IMR-90 (cell line): ENCODE measurements around the gene ZNF423. TPM values are rescaled to one million over a fixed set of nuclear protein-coding genes. Genes with fewer than 3 reads are reported as not detected.

Experiments
- ATAC-seq: fragments of 200-7000 bp; cut with Tn5 transposase; 2 replicates; pipeline ENCODE4 v1.9.1; 2020; ENCODE audit warnings: low read depth, mild to moderate bottlenecking, moderate library complexity
- BruUV-seq: library from RNA; stranded (reverse); fragments of 400-500 nt; replicated peaks from 2 replicates; lab custom pipeline; 2021; lab: Mats Ljungman, UMichigan
- CTCF ChIA-PET: fragments of 300-600 bp; formaldehyde crosslinking; extraction: SDS; loops from one replicate; lab custom pipeline; 2021; ENCODE audit warnings: antibody characterized with exemption; lab: Yijun Ruan, JAX
- POLR2A ChIA-PET: fragments of 300-600 bp; sonication (Branson Sonifier 250); formaldehyde crosslinking; loops from one replicate; lab custom pipeline; 2022; ENCODE audit warnings: antibody characterized with exemption; ENCODE audit not compliant: unreplicated experiment; lab: Charles Lee
- DNase-seq: peaks from one replicate; pipeline ENCODE4 v3.0.0; 2013
- H2AFZ ChIP-seq: replicated peaks from 2 replicates; pipeline ENCODE3; 2013; ENCODE audit warnings: low read length, mild to moderate bottlenecking; ENCODE audit not compliant: poor library complexity
- H2AK5ac ChIP-seq: 2 replicates; pipeline ENCODE4 v1.6.1; 2013; ENCODE audit warnings: low read depth, low read length, inconsistent platforms
- H2AK9ac ChIP-seq: replicated peaks from 2 replicates; pipeline ENCODE3; 2013; ENCODE audit warnings: mild to moderate bottlenecking, low read depth, low read length, moderate library complexity; ENCODE audit not compliant: poor library complexity
- H2BK120ac ChIP-seq: 2 replicates; pipeline ENCODE4 v1.6.1; 2013; ENCODE audit warnings: low read depth, low read length, inconsistent platforms
- H2BK15ac ChIP-seq: 3 replicates; pipeline ENCODE4 v1.6.1; 2013; ENCODE audit warnings: low read depth, low read length, inconsistent platforms
- H2BK20ac ChIP-seq: 2 replicates; pipeline ENCODE4 v1.6.1; 2013; ENCODE audit warnings: low read depth, mild to moderate bottlenecking, inconsistent platforms, low read length, moderate library complexity
- H2BK5ac ChIP-seq: 2 replicates; pipeline ENCODE4 v1.6.1; 2013; ENCODE audit warnings: mild to moderate bottlenecking, low read depth, low read length, inconsistent platforms; ENCODE audit not compliant: poor library complexity, severe bottlenecking
- H3K14ac ChIP-seq: replicated peaks from 2 replicates; pipeline ENCODE4 v1.6.1; 2013; ENCODE audit warnings: low read depth, low read length, inconsistent platforms
- H3K18ac ChIP-seq: 2 replicates; pipeline ENCODE4 v1.6.1; 2013; ENCODE audit warnings: low read depth, low read length, control low read depth
- H3K23ac ChIP-seq: 2 replicates; pipeline ENCODE4 v1.6.1; 2013; ENCODE audit warnings: low read depth, low read length, inconsistent platforms
- H3K27ac ChIP-seq: 2 replicates; pipeline ENCODE4 v1.5.1; 2013; ENCODE audit warnings: mild to moderate bottlenecking, control low read depth, low read length; ENCODE audit not compliant: insufficient read depth
- H3K27me3 ChIP-seq: 2 replicates; pipeline ENCODE4 v1.6.1; 2013; ENCODE audit warnings: low read length; ENCODE audit not compliant: control insufficient read depth, insufficient read depth
- H3K36me3 ChIP-seq: 2 replicates; pipeline ENCODE4 v1.6.1; 2013; ENCODE audit warnings: low read length, mixed read lengths; ENCODE audit not compliant: control insufficient read depth, insufficient read depth
- H3K4ac ChIP-seq: 2 replicates; pipeline ENCODE4 v1.6.1; 2013; ENCODE audit warnings: low read depth, low read length, inconsistent platforms
- H3K4me1 ChIP-seq: 2 replicates; pipeline ENCODE4 v1.6.1; 2013; ENCODE audit warnings: low read length, mixed read lengths; ENCODE audit not compliant: control insufficient read depth, insufficient read depth
- H3K4me2 ChIP-seq: 2 replicates; pipeline ENCODE4 v1.6.1; 2013; ENCODE audit warnings: low read depth, mild to moderate bottlenecking, control low read depth, low read length, moderate library complexity
- H3K4me3 ChIP-seq: 2 replicates; pipeline ENCODE4 v1.5.1; 2013; ENCODE audit warnings: low read depth, mild to moderate bottlenecking, control low read depth, low read length, moderate library complexity; ENCODE audit not compliant: insufficient read depth
- H3K56ac ChIP-seq: 2 replicates; pipeline ENCODE4 v1.6.1; 2013; ENCODE audit warnings: low read length, inconsistent platforms; ENCODE audit not compliant: insufficient read depth; ENCODE audit errors: extremely low read depth
- H3K79me1 ChIP-seq, 2 experiments: 2 replicates each; pipeline ENCODE4 v1.6.1; 2013; ENCODE audit warnings: low read length in 2 of 2, inconsistent platforms in 1 of 2, low read depth in 1 of 2
- H3K9ac ChIP-seq: 2 replicates; pipeline ENCODE4 v1.6.1; 2013; ENCODE audit warnings: low read depth, low read length, control low read depth
- H3K9me1 ChIP-seq: 2 replicates; pipeline ENCODE4 v1.6.1; 2013; ENCODE audit warnings: low read length, inconsistent platforms; ENCODE audit not compliant: insufficient read depth
- H3K9me3 ChIP-seq: 2 replicates; pipeline ENCODE4 v1.6.1; 2013; ENCODE audit warnings: low read length; ENCODE audit not compliant: control insufficient read depth, insufficient read depth
- H4K20me1 ChIP-seq: 2 replicates; pipeline ENCODE4 v1.6.1; 2013; ENCODE audit warnings: low read length, inconsistent platforms; ENCODE audit not compliant: insufficient read depth
- H4K5ac ChIP-seq: 2 replicates; pipeline ENCODE4 v1.6.1; 2013; ENCODE audit warnings: mild to moderate bottlenecking, low read depth, low read length, control low read depth
- H4K8ac ChIP-seq, 2 experiments: 2 replicates each; pipeline ENCODE4 v1.6.1; 2013; ENCODE audit warnings: low read depth in 2 of 2, low read length in 2 of 2, control low read depth in 1 of 2, inconsistent platforms in 1 of 2
- H4K91ac ChIP-seq: 2 replicates; pipeline ENCODE4 v1.6.1; 2013; ENCODE audit warnings: low read depth, low read length, inconsistent platforms; ENCODE audit not compliant: insufficient read depth
- BHLHE40 ChIP-seq: fragments of 150-350 bp; IDR thresholded peaks from 2 replicates; pipeline ENCODE4 v1.6.1; 2016; ENCODE audit warnings: mild to moderate bottlenecking, low read depth, low read length
- CHD1 ChIP-seq: IDR thresholded peaks from 2 replicates; pipeline ENCODE4 v1.6.1; 2012; ENCODE audit warnings: low read depth, low read length, improper control_type of control experiment
- CTCF ChIP-seq: conservative IDR thresholded peaks from 2 replicates; pipeline ENCODE4 v1.5.1; 2012; ENCODE audit warnings: mild to moderate bottlenecking, low read depth, low read length, improper control_type of control experiment
- ELK1 ChIP-seq: fragments of 150-350 bp; IDR thresholded peaks from 2 replicates; pipeline ENCODE4 v1.6.1; 2016; ENCODE audit warnings: low read depth, mild to moderate bottlenecking, low read length, moderate library complexity, borderline replicate concordance
- FOS ChIP-seq: fragments of 150-350 bp; IDR thresholded peaks from 2 replicates; pipeline ENCODE4 v1.6.1; 2016; ENCODE audit warnings: low read depth, low read length
- MAFK ChIP-seq: IDR thresholded peaks from 2 replicates; pipeline ENCODE4 v1.6.1; 2012; ENCODE audit warnings: low read depth, low read length, improper control_type of control experiment
- MAZ ChIP-seq: IDR thresholded peaks from 2 replicates; pipeline ENCODE4 v1.6.1; 2012; ENCODE audit warnings: low read depth, mild to moderate bottlenecking, low read length, improper control_type of control experiment, moderate library complexity, borderline replicate concordance
- MXI1 ChIP-seq: IDR thresholded peaks from 2 replicates; pipeline ENCODE4 v1.6.1; 2012; ENCODE audit warnings: low read depth, mild to moderate bottlenecking, low read length, moderate library complexity, borderline replicate concordance
- NFE2L2 ChIP-seq: fragments of 150-350 bp; IDR thresholded peaks from 2 replicates; pipeline ENCODE4 v1.6.1; 2016; ENCODE audit warnings: low read depth, mild to moderate bottlenecking, low read length
- POLR2A ChIP-seq: IDR thresholded peaks from 2 replicates; pipeline ENCODE4 v1.6.1; 2012; ENCODE audit warnings: mild to moderate bottlenecking, low read depth, low read length
- RAD21 ChIP-seq: IDR thresholded peaks from 2 replicates; pipeline ENCODE4 v1.6.1; 2012; ENCODE audit warnings: low read length, improper control_type of control experiment
- RFX5 ChIP-seq: IDR thresholded peaks from 2 replicates; pipeline ENCODE4 v1.8.0; 2012; ENCODE audit warnings: low read depth, mild to moderate bottlenecking, low read length, moderate library complexity
- SMC3 ChIP-seq: fragments of 150-350 bp; IDR thresholded peaks from 2 replicates; pipeline ENCODE4 v1.6.1; 2016; ENCODE audit warnings: low read depth, mild to moderate bottlenecking, antibody characterized with exemption, low read length, moderate library complexity
- USF2 ChIP-seq: fragments of 150-350 bp; IDR thresholded peaks from 2 replicates; pipeline ENCODE4 v1.6.1; 2017; ENCODE audit warnings: mild to moderate bottlenecking, antibody characterized with exemption, low read length, low read depth
- WGBS, 2 experiments: methylation state at CpG; one replicate each; pipeline versions ENCODE4 v1.1.5 to v1.1.7; 2013; ENCODE audit warnings: missing lambda C conversion rate in 2 of 2; ENCODE audit not compliant: insufficient read length in 1 of 2; ENCODE audit errors: extremely low coverage in 2 of 2; 5-methylcytosine and 5-hydroxymethylcytosine counted together
- dilution Hi-C: fragments of 300-500 bp; cut with HindIII; formaldehyde crosslinking; loops from one replicate; pipeline ENCODE4 v1.14.3; 2018; ENCODE audit warnings: low sequenced_read_pairs; ENCODE audit not compliant: unreplicated experiment
- in situ Hi-C: fragments of 300-500 bp; cut with MboI; formaldehyde crosslinking; loops from 3 replicates; pipeline ENCODE4 v1.14.3; 2019; ENCODE audit warnings: low sequenced_read_pairs, inconsistent platforms, mixed read lengths
- intact Hi-C: fragments of 100-400 bp; cut with micrococcal nuclease; formaldehyde crosslinking; loops from 2 replicates; pipeline ENCODE4 v1.10.0; 2022
- polyA plus RNA-seq, 3 experiments: library from polyadenylated mRNA; depleted of rRNA; stranded (reverse); fragments of >200 nt; gene quantifications; 2 replicates each; pipeline ENCODE4 v1.2.3, GENCODE V29; 2012; ENCODE audit warnings: low replicate concordance in 1 of 3
- total RNA-seq: library from RNA; depleted of rRNA; stranded (reverse); fragments of >200 nt; gene quantifications from 2 replicates; pipeline ENCODE4 v1.2.3, GENCODE V29; 2012

The ZNF423 gene
- total and polyA plus RNA-seq, 2 of the 4 experiments (the other 2 are of a cell fraction): under 0.01 to 0.10 TPM

GRCh38 chr16:49519008-49519656, 336.8 kb downstream of the ZNF423 start:
- Histone ChIP-seq H3K9ac (no peak overlapping the region), H3K9me1 (no peaks in the 10 kb centered on the region), H2BK15ac (no peak overlapping the region), H2AK5ac (no peak overlapping the region), H2AFZ (no peak overlapping the region), H3K36me3 (no peaks in the 10 kb centered on the region), H2BK120ac (no peak overlapping the region), H3K9me3 (no peaks in the 10 kb centered on the region), H3K18ac (no peak overlapping the region), H3K23ac (no peak overlapping the region), H3K56ac (no peak overlapping the region), H3K14ac (no peak overlapping the region), H3K79me1 (no peaks in the 10 kb centered on the region), H4K8ac (no peak overlapping the region), H2BK20ac (no peak overlapping the region), H3K4me3 (no peak overlapping the region), H2AK9ac (no peak overlapping the region), H4K20me1 (no peaks in the 10 kb centered on the region), H3K27ac (no peak overlapping the region), H4K91ac (no peak overlapping the region), H3K4me1 (no peaks in the 10 kb centered on the region), H3K27me3 (no peaks in the 10 kb centered on the region; the same call in 1 of the 2 replicates), H3K4ac (no peak overlapping the region), H2BK5ac (no peak overlapping the region), H3K4me2 (no peak overlapping the region), H4K5ac (no peak overlapping the region)
- dilution Hi-C loops: no loop called here
- intact Hi-C loops: no loop called here
- in situ Hi-C loops: no loop called here
- CTCF ChIA-PET: no interaction called here
- ATAC-seq: no peak
- POLR2A ChIA-PET: no interaction called here
- WGBS, 2 experiments: no CpG with 5 or more reads among the region's 7 CpGs
- no TSS peak for BruUV-seq
- no peak for TF ChIP-seq FOS
- no peak for TF ChIP-seq ELK1
- TF ChIP-seq MXI1: no peak
- no peak for TF ChIP-seq CHD1
- TF ChIP-seq SMC3: no peak
- TF ChIP-seq USF2: no peak
- no peak for TF ChIP-seq RFX5
- TF ChIP-seq RAD21: no peak
- TF ChIP-seq CTCF: no peak
- no peak for TF ChIP-seq NFE2L2
- no peak for TF ChIP-seq MAZ
- no peak for TF ChIP-seq POLR2A
- no peak for TF ChIP-seq MAFK
- no peak for TF ChIP-seq BHLHE40
- DNase-seq: no peak
